Measurements from ENCODE around the gene PWP2. TPM values are rescaled to one million over a fixed set of nuclear protein-coding genes. Genes with fewer than 3 reads are reported as not detected.

The PWP2 gene
- total RNA-seq, 2 donors from 2014 or later: 9.1 to 9.6 TPM

DNA sequence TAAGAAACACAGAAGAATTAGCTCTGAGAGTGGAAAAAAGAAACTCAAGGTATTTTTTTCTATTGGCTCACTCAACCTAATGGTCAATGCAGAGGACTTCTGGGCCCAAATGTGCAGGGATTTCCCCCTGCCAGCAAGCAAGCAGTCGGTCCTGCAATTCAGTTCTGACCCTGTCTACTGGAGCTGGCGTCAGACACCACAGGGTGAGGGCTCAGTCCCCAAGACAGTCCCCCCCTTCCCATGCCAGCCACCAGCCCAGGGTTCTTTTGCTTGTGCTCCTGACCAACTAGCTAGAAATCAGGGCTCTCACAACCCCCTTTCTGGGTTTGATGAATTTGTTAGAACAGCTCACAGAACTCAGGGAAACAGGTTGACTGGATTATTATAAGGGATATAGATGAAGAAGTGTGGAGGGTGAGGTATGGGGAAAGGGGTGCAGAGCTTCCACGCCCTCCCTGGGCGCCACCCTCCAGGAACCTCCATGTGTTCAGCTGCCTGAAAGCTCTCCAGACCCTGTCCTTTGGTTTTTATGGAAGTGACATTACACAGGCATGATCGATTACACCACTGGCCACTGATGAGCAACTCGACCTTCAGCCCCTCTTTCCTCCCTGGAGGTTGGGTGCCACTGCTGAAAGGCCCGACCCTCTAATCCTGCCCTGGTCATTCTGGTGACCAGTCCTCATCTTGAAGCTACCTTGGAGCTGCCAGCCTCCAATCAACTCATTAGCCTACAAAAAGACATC is 22.5 kb upstream of the PWP2 start:
- Mint-ChIP-seq H3K36me3 (ENCODE audit: low read depth) (peaks cover 81% of the 10 kb centered on the region), H3K27me3 (ENCODE audit: insufficient read depth) (no peaks in the 10 kb centered on the region), H3K4me1 (no peaks in the 10 kb centered on the region), H3K4me3 (no peak overlapping the region), H3K27ac (peak overlapping the region; percentile 26), H3K9me3 (no peaks in the 10 kb centered on the region)
- Histone ChIP-seq H3K9ac (ENCODE audit: extremely low read depth, low read length, poor library complexity, severe bottlenecking) (no peak overlapping the region), H3K4me1 (ENCODE audit: control insufficient read depth, insufficient read depth, low read length) (no peaks in the 10 kb centered on the region), H3K9me3 (ENCODE audit: control insufficient read depth, low read length) (no peaks in the 10 kb centered on the region), H3K27me3 (ENCODE audit: control insufficient read depth, insufficient read depth, low read length, poor library complexity, severe bottlenecking) (no peaks in the 10 kb centered on the region), H3K36me3 (ENCODE audit: control insufficient read depth, insufficient read depth, low read length) (peaks cover 87% of the 10 kb centered on the region), H3K4me3 (ENCODE audit: low read length) (no peak overlapping the region), H3K27ac (ENCODE audit: low read depth, low read length) (no peak overlapping the region)
- WGBS, 2 experiments (ENCODE audit: insufficient coverage in 1 of 2, insufficient read length in 1 of 2): 90 to 91% methylated on average over 5 to 7 of the region's 7 CpGs
- TF ChIP-seq, protein P1, sequence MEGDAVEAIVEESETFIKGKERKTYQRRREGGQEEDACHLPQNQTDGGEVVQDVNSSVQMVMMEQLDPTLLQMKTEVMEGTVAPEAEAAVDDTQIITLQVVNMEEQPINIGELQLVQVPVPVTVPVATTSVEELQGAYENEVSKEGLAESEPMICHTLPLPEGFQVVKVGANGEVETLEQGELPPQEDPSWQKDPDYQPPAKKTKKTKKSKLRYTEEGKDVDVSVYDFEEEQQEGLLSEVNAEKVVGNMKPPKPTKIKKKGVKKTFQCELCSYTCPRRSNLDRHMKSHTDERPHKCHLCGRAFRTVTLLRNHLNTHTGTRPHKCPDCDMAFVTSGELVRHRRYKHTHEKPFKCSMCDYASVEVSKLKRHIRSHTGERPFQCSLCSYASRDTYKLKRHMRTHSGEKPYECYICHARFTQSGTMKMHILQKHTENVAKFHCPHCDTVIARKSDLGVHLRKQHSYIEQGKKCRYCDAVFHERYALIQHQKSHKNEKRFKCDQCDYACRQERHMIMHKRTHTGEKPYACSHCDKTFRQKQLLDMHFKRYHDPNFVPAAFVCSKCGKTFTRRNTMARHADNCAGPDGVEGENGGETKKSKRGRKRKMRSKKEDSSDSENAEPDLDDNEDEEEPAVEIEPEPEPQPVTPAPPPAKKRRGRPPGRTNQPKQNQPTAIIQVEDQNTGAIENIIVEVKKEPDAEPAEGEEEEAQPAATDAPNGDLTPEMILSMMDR (conservative IDR thresholded peaks at IDR 0.05): no peak
- DNase-seq: no peak

DNA sequence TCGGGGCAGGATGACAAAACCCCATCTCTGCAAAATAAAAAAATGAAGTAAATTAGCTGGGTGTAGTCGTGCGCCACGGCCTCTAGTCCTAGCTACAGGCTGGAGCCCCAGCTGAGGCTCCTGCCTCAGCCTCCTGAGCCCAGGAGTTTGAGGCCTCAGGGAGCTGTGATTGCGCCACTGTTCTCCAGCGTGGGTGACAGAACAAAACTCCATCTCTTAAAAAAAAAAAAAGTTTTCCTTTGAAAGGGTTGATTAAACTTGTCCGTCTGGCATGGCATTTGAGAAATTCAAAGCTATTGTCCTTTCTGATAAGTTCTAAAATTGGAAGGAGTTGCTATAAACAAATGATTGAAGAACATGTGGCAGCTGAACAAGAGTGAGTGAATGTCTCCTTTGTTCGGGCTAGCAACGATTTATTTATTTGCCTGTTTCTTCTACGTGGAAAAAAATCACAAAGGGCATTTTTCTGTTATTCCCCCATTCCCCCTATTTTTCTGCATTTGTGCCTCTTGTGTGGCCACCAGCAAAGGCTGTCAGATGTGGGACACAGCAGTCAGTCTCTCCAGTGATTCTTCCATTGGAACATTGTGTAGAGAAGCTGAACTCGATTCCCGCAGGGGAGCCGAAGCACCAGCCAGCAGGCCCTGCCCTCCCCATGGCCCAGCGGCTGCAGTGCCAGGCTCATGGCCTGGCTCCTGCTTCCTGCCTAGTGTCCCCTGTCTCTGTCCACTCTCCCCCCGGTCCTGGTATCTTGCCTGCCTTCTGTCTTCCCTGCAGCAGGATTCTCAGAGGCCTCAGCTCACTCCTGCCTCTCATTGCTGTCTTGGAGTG is 21.5 kb upstream of the PWP2 start:
- H3K9ac ChIP-seq (ENCODE audit: extremely low read depth, low read length, poor library complexity, severe bottlenecking): no peak overlapping the region
- H3K4me3 ChIP-seq (ENCODE audit: low read length): no peak overlapping the region
- H3K27me3 ChIP-seq (ENCODE audit: control insufficient read depth, insufficient read depth, low read length, poor library complexity, severe bottlenecking): no peaks in the 10 kb centered on the region
- WGBS, 2 experiments (ENCODE audit: insufficient coverage in 1 of 2, insufficient read length in 1 of 2): 91 to 92% methylated on average over 10 to 15 of the region's 15 CpGs
- H3K4me1 ChIP-seq (ENCODE audit: control insufficient read depth, insufficient read depth, low read length): no peaks in the 10 kb centered on the region
- DNase-seq: no peak
- no peaks in the 10 kb centered on the region for H3K9me3 ChIP-seq (ENCODE audit: control insufficient read depth, low read length)
- Mint-ChIP-seq H3K36me3 (ENCODE audit: low read depth) (peaks cover 81% of the 10 kb centered on the region), H3K4me3 (no peak overlapping the region), H3K9me3 (no peaks in the 10 kb centered on the region), H3K27ac (peak overlapping the region; percentile 26), H3K27me3 (ENCODE audit: insufficient read depth) (no peaks in the 10 kb centered on the region), H3K4me1 (no peaks in the 10 kb centered on the region)
- TF ChIP-seq, protein P1 (conservative IDR thresholded peaks at IDR 0.05): no peak
- no peak overlapping the region for H3K27ac ChIP-seq (ENCODE audit: low read depth, low read length)
- H3K36me3 ChIP-seq (ENCODE audit: control insufficient read depth, insufficient read depth, low read length): peaks cover 87% of the 10 kb centered on the region

DNA sequence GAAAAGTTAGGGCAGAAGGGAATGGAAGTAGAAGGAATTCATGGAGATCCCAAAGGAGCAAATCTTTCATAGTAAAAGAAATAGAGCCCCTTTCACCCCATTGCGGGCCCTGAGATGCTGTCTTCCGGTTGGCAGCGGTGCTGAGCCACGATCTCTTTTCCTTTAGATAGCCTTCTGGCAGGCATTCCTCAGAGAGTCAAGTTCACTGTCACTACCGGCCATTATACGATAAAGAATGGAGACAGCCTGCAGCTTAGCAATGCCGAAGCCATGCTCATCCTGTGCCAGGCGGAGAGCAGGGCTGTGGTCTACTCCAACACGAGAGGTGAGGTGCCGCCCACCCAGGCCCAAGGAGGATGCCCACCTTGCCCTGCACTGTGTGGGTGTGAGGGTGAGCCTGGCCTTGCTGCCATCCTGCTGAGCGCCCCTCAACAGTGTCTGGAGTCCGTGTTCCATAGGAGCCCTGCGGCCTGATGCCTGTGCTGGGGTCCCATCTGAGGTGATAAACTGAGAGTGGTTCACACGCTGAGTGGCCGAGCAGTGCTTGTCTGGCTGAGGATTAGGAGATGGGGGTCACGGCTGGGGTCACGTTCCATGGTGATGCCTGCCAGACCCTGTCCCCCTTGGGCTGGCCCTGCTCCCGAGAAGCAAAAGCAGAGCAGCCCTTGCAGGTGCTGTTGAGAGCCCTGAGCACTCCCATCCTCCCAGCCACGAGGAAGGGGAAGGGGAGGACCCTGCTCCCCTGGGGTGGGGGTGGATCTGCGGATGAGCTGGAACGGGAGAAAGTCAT is 20.4 kb upstream of the PWP2 start:
- WGBS, 2 experiments (ENCODE audit: insufficient coverage in 1 of 2, insufficient read length in 1 of 2): 93 to 98% methylated on average over 12 to 21 of the region's 21 CpGs
- no peaks in the 10 kb centered on the region for H3K4me1 ChIP-seq (ENCODE audit: control insufficient read depth, insufficient read depth, low read length)
- peaks cover 73% of the 10 kb centered on the region for H3K36me3 Mint-ChIP-seq (ENCODE audit: low read depth)
- no peaks in the 10 kb centered on the region for H3K9me3 ChIP-seq (ENCODE audit: control insufficient read depth, low read length)
- H3K27me3 ChIP-seq (ENCODE audit: control insufficient read depth, insufficient read depth, low read length, poor library complexity, severe bottlenecking): no peaks in the 10 kb centered on the region
- no peak overlapping the region for H3K27ac ChIP-seq (ENCODE audit: low read depth, low read length)
- H3K4me3 ChIP-seq (ENCODE audit: low read length): no peak overlapping the region
- DNase-seq: peak; percentile 35
- no peaks in the 10 kb centered on the region for H3K4me1 Mint-ChIP-seq
- no peaks in the 10 kb centered on the region for H3K9me3 Mint-ChIP-seq
- TF ChIP-seq, protein P1 (conservative IDR thresholded peaks at IDR 0.05): no peak
- H3K9ac ChIP-seq (ENCODE audit: extremely low read depth, low read length, poor library complexity, severe bottlenecking): no peak overlapping the region
- H3K36me3 ChIP-seq (ENCODE audit: control insufficient read depth, insufficient read depth, low read length): peaks cover 84% of the 10 kb centered on the region
- no peaks in the 10 kb centered on the region for H3K27me3 Mint-ChIP-seq (ENCODE audit: insufficient read depth)
- H3K27ac Mint-ChIP-seq: peak overlapping the region; percentile 30
- no peak overlapping the region for H3K4me3 Mint-ChIP-seq

All from endodermal cell (in vitro differentiated cells).